GM19035 (cell line): ENCODE data around the gene MYOF.
"Not testable (repeated sequence)": the region's sequence is repeated elsewhere in the genome, so short reads cannot be mapped to it uniquely, and the experiment has no call there.

Experiments
- ATAC-seq: cut with Tn5 transposase; IDR thresholded peaks from one replicate; pipeline ENCODE4 v1.9.1; 2021; ENCODE audit not compliant: unreplicated experiment

The MYOF gene

DNA sequence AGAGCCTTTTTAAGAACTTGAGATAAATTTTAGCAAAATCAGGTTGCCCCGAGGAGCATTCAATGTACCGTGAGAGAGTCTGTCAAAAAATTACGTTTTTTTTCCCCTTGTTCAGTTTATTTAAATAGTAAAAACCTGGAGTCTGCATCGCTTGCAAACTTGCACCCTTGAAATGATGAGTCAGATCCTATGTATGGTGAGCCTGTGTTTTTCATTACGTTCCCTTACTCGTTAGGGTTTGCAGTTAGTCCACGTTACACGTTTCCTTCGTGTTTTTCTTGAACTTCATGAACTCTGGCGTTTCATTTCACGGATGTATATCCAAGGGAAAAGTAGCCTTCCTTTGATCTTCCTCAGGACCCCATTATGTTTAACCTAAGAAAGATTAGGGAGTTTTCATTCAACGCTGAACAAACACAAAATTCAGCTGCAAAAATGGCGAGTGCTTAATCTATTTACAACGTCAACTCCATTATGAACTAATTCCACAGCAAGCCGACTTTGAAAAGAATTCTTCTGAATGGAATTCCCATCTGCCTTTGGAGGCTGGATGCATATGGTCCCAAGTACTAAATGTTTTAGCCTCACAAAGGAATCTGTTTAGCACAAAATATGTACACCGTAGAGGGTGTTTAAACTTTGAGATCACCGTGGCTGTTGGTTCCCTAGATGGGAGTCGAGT lies 182.4 kb downstream of the MYOF start:
- no peak for ATAC-seq

DNA sequence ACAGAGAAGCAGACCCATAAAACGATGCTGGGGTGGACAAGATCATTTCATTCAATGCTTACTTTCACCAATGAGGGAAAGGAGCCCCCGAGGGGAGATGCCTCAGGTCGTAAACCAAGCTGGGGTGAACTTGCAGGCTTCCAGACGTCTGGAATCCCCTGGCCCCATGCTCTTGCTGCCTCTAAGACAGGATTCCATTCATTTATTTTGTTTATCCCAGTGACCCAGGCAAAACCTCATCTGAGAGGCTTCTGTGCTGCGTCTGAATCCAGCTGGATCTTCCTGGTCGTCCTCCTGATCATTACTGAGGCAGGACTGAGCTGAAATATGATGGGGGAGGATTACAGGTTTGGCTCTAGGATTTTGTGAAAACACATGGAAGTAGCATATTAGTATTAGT lies 182.9 kb downstream of the MYOF start:
- ATAC-seq: no peak

DNA sequence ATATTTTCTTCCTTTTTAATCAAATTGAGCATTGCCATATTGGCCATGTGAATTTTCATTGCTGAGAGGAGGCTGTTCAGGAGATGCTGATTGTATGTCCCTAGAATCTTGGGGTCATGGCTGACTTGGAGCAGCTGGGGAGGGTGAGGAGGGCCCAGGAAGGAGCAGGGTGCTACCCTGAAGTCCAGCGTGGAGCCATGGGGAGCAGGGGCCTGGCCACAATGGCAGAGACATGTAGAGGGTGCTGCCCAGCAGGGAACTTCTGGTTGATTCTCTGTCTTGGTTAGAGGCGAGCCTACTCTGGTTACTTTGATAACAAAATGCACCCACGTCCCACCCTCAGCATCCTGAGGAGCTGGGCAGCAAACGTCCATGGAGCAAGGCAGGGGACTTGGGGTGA lies 186.0 kb downstream of the MYOF start:
- no peak for ATAC-seq

DNA sequence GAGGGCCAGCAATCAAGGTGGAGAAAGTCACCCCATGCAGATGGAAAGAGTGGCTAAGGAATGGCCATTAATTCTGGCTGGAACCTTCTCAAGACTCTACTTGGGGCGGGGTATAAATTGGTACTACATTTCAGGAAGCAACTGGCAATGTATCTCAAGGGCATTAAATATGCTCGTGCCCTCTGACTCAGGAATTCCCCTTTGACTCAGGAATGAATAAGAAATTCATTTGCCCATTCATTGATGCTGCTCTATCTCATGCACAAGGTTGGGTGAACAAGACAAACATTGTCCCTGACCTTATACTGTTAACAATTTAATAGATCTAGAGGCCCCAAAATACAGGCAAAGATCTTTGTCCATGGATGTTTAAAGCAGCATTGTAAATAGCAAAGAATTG lies 188.1 kb downstream of the MYOF start:
- ATAC-seq: no peak

DNA sequence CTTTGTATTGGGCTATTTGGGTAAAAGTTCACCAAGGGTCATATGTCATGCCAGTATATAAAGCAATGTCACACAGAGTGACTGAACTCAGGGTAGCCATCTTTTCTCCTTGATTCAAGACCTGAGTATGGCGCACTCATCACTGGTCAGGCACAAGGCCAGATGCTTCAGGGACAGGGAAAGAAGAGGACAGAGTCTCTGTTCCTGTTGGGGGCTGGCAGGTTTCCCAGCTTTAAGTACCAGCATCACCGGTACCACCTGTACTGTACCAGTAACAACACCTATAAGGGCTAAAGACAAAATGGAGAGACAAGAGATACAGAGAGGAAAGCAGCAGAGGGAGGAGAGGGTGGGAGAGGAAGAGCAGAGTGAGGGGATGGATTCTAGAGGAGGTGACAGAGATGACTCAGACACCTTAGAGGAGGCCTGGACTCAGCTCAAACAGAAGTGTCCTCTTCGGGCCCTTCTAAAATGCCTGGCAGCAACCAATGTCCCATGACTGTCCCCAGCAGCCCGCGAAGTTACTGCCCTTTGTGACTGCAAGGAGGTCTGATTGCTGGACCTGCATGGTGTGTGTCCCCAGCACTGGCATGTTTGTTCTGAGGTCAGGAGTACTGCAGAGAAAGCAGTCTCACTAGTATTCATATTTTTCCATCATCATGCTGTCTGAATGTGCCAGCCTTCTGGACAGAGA lies 191.3 kb downstream of the MYOF start:
- no peak for ATAC-seq

DNA sequence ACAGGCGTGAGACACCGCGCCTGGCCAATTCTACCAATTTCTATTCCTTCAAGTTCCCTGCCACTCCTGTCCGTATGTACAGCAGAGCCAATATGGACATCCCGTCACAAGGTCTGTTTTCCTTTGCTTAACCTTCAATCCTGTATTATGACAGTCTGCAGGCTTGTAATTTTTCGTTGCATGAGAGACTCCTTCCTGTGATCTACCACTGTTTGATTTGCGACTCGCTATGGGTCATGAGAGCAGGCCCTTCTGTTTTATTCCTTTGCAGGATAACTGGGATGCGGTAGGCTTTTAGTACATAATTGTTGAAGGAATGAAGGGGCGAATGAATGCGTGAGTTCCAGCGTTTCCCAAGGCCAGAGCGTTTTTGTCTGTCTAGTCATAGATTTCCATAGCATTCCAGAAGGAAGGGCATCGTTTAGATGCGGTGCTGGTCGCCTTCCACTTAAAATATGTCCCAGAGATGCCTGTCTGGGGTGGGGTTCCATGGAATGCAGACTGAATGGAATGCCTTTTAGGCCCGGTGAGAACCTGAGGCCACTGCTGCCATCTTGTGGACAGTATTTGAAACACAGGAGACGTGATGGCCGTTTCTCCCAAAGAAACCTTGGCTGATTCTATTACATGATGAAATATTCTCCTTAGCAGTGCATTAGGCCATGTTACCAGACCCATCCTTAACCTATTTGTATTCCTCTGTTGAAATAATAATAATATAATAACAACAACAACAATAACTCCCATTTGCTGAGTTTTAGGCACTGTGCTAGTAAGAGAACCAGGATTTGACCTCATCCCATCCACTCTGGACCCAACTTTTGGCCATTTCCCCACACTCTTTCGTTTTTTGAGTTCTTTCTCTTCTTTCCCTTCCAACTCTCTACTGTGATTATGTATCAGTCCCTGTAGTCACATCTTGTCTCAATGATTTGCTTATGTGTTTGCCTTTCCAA lies 193.2 kb downstream of the MYOF start:
- ATAC-seq: no peak

DNA sequence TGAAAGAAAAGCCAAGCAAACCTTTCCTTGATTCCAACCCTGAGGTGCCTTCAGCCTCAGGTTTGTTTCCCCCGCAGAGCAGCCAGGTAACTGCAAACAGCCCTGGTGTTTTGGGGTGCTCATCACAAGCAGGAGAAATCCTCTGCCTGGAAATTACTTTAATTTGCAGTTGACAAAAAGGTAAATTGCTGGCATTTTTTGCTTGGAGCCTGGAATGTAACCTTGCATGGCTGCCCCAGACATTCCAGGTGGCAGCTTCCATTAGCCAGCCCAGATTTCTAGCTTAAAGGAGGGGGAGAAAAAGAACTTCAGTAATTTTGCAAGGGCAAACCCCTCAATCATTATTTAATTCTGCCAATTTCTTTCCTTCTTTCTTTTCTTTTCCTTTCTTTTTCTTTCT lies 194.4 kb downstream of the MYOF start:
- no peak for ATAC-seq

DNA sequence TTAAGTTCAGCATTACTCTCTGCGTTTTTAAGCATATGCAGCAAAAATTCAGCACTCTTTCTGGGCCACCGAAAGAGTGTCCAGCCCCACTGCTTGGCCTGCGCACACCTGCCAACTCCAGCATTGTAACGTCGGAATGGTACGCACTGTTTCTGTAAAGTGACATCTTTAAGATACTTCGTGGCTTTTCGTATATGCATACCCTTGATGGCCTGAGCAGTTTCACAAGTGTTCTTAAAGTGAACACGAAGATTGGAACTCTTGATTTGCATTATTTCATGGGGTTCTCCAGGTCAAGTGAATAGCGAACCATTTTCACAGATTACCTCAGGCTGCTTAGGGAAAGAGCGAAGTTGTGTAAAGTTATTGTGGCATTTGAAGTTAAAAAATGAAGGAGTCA lies 197.9 kb downstream of the MYOF start:
- ATAC-seq: not testable (repeated sequence)

DNA sequence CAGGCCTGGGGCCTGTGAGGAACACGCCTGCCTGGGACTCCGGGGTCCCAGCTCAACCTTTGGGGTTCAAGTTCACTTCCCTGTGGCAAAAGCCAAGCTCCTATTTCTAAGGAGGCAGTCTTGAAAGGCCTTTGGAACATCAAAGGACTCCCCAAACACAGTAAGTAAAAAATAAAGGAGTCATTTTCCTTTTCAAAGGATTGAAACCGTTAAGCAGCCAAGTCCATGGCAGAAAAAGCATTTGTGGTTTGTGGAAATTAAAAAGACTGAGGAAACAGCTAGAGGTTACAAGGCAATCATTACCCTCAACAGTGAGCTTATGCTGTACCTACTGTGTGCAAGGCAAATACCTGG lies 200.8 kb downstream of the MYOF start:
- no peak for ATAC-seq

DNA sequence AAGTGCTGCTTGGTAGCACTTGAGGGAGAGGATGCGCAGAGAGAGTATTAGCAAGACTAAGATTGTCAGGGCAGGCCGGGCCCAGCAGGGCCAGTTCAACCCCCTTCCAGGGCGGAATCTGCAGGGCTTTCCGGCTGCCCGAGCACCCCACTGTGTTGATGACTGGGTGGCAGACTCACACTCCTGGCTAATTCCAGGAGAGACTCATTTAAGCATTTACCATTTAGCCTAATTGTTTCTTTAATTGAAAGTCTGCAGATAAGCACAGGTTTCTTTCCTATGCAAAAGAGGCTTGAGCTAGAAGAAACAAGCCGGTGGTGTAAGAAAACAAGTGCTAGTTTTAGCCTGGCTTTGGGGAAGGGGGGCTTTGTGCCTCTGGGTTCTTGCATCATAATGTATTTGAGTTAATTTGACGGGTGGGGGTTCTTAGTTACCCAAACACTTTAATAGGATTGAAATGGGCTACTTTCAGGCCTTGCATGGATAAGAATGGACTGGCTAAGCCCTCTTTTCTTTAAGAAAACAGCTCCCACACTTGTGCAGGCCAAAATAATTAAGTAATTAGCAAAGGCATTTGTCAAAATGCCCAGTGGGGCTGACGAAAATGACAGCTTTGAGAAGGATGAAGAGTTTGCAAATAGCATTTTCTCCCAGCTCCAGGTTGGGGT lies 201.3 kb downstream of the MYOF start:
- no peak for ATAC-seq

DNA sequence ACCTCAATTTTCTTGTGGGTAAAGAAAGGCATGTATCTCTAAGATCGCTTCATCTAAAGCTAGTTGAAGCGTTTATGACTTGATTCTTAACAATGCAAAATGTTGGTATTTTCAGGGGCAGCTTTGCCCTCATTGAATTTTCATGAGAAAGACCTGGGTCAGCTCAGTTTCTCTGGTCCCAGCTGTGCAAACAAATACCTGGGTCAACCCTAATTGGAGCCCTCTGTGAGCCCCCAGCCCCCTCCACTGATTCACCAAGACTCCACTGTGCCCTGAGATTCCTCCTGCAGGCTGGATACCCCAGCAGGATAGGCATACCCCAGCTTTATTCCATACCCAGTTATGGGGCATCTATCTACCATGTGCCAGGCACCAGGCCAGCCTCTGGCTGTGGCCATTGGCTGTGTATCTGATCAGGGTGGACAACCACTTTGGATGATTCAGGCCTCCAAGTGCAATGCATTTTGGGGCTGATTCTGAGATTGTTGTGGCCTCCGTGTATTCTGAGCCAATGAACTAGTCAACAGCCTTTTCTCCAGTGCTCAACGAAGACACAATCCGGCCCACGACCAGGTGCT lies 201.9 kb downstream of the MYOF start:
- no peak for ATAC-seq

DNA sequence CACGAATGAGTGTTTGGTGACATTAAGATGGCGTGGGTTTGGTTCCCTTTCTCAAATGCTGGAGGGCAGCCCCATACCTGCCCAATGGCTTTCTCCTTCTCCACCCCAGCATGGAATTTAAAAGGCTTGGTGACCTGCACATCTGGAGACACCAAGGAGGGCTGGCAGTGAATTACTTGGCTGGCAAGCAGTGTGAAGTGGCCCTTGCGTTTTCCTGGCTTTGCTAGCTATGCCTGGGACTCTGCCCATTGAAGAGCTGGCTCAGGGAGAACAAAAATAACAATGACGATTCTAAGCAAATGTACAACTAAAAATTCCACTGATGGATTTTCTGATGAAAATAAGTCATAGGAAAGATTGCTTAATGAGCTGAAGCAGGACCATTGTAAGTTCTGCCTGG lies 204.8 kb downstream of the MYOF start:
- no peak for ATAC-seq

DNA sequence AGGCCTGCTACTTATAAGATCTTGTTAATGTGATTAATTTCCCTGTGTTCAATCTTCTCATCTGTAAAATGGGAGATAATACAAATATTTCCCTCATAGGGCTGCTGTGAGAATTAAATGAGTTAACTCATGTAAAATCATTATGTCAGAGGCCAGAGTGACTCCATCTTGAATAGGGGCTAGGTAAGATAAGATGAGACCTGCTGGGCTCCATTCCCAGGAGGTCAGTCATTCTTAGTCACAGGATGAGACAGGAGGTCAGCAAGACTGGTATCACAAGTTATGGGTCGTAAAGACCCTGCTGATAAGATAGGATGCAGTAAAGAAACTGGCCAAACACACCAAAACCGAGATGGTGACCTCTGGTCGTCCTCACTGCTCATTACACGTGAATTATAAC lies 207.7 kb downstream of the MYOF start:
- no peak for ATAC-seq

DNA sequence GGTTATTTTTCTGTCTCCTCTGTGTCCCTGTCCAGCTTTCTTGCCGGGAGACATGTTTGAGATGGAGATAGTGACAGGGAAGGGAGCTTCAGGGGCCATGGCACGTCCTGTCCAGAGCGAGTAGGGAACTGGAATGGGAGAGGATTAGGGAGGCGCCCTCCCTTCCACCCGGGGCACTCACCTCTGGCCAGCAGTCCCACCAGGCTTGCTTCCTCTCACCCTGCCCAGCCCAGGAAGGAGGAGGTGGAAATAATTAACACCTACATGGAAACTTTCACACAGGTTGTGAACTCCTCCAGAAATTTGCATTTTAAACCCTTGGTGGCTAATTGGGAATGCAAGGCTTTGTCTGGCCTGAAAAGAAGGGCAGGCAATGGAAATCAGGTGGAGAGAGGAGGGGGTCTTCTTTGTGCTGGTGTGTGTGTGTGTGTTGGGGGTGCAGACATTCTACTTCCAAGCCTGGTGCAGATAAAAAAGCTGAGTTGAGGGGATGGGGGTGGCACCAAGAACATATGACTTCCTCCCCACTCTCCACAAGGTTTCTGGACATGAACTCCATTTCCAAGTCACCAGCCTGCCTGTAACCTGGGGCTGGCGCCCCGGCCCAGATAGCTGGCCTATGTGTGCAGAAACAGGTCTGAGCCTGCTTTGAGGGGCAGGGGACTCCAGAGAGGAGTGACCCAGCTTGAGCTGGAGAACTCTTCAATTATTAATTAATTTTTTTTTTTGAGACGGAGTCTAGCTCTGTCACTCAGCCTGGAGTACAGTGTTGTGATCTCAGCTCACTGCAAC lies 209.1 kb downstream of the MYOF start:
- ATAC-seq: no peak

DNA sequence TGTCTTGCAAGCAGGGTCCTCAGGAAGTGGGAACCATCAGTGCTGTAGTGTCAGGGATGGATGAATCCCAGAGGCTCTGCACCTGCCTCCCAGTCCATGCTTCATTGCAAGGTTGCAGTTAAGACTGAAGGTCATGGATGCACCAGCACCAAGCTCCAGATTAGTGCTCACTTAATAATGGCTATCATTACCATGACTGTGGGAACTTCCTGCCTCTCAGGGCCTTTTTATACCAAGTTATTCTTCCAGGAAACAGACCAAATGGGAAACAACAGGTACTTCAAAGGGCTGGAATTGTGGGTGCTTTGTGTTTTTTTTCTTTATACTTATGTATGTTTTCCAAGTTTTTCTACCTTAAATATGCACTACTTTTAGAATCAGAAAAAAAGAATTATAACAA lies 210.8 kb downstream of the MYOF start:
- no peak for ATAC-seq

DNA sequence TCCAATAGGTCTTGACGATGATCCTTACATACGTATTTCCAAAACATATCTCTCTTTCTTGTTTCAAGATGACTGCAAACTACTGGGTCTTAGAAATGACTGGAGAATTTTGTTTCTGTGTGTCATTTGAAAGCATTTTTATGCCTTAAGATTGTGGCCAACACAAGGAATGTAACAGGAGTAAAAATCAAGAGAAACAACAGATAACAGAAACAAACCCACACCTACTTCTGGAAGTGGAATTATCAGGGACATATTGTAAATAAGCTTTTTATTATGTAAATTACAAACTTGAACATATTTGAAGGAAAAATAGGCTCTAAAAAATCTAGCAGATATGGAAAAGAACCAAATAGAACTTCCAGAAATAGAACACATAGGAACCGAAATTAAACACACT lies 212.9 kb downstream of the MYOF start:
- no peak for ATAC-seq

DNA sequence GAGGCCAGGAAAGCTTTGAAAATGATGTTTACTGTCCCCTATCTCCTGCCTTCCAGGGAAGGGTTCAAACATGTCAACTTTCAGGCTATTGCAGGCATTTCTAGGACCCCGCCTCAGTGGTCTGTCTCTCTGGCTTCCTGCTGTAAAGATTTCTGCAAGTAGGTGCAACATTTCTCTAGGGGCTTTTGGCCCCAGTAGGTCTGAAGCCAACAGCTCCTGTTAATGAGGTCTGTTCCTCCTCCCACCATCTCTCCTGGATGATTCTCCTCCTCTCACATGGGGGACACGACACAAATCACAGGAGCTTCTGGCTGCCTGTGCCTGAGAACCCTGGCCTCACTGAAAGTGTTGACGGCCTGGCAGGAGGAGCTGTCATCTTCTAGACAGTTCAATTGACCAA lies 214.1 kb downstream of the MYOF start:
- no peak for ATAC-seq

DNA sequence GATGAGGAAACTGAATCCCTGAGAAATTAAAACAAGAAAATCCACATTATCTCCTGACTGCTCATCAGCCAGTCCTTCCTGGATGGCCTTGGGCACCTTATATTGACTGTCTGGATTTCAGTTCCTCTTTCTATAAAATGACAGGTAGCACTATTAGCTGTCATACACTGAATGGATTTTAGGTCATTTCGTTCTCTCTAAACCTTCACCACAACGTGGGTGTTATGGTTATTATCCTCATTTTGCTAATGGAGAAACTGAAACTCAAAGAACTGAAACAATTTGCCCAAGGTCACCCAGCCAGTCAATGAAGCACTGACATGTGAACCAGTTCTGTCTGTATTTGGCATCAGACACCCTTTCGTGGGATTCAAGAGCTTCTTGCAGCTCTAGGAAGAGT lies 214.6 kb downstream of the MYOF start:
- peak; percentile 99 for ATAC-seq

DNA sequence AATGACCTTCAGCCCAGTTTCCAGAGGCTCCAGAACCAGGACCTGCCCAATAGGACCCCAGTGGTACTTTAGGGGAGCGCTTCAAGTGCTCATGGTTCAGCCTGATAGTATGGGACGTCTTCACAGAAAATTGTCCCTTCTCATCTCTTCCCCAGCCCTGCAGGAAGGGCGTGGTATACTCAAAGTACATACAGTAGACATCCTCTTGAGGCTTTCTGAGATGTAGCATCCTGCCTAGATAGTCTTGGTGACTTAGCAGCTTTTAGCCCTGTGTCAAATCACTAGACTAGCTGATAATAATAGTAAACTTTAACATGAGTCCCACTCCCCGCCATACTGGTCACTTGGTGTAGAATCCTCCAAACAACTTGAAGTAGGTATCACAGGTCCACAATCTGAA lies 215.3 kb downstream of the MYOF start:
- peak; percentile 12 for ATAC-seq

DNA sequence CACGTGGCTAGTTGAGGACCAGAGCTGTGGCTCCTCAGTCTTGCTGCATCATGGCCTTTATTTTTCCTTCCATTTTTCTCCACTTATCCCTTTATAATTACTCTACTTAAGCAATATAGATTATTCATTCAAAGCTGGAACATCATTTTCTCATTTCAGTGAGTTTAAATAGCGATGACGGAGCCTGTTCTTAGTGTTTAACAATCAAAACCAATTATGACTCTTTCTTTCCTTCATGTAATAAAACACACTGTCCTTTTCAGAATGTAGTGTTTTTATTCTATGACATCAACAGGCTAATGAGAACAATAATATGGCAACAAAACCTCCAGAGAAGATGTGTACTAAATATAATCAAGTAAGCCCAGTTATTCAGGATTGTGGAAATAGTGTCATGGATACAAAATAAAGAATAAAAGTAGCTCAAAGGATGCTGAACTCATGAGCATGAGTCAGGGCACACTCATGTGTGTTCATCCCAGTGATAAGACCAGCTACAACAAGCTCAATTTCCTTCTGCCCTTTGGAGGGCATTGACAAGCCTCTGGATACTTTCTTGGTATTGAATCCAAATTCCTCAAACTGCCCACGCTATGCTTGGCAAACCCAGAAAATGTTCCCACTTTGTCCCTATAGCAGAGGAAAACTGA lies 220.0 kb downstream of the MYOF start:
- no peak for ATAC-seq
